GM18870 (cell line): Measurements from ENCODE around the gene CD48.

Source experiments
- ATAC-seq: cut with Tn5 transposase; IDR thresholded peaks from one replicate; pipeline ENCODE4 v1.9.1; 2021; ENCODE audit warnings: moderate library complexity; ENCODE audit not compliant: unreplicated experiment

CD48 gene

DNA sequence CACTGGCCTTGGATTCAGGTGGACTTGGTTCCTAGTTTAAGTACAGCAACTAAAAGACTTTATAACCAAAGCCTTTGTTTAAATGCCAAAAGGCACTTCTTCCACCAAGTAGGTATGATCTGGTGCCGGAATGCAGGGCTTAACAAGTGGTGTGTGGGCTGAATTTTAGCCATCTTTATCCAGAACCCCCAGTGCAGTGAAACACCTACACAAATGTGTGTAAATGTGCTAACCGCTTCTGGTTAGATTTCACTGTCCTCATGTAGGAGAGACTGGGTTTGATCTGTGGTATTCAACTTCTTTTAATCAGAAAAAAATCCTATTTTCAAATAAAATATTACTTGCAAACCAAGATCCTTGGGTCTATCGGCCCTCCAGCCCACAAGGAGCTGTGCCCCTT is 75.1 kb downstream of the CD48 start:
- no peak for ATAC-seq

DNA sequence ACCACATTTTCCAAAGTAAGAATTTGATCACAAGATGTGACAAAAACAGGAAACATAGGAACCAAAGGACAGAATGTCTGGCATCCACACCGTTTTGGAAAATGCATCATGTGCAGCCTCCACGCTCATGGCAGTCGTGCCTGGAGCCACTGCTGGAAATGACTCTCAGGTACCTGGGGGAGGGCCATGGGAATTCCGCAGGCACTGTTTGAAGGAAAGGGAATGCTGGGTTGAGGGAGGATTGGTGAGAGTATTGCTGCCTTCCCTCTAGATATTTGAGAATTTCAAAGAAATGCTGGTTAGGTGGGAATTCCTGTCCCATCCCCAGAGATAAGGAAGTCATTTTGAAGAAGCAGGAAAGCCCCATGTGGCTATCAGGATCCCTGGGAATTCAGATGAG is 75.5 kb downstream of the CD48 start:
- no peak for ATAC-seq

DNA sequence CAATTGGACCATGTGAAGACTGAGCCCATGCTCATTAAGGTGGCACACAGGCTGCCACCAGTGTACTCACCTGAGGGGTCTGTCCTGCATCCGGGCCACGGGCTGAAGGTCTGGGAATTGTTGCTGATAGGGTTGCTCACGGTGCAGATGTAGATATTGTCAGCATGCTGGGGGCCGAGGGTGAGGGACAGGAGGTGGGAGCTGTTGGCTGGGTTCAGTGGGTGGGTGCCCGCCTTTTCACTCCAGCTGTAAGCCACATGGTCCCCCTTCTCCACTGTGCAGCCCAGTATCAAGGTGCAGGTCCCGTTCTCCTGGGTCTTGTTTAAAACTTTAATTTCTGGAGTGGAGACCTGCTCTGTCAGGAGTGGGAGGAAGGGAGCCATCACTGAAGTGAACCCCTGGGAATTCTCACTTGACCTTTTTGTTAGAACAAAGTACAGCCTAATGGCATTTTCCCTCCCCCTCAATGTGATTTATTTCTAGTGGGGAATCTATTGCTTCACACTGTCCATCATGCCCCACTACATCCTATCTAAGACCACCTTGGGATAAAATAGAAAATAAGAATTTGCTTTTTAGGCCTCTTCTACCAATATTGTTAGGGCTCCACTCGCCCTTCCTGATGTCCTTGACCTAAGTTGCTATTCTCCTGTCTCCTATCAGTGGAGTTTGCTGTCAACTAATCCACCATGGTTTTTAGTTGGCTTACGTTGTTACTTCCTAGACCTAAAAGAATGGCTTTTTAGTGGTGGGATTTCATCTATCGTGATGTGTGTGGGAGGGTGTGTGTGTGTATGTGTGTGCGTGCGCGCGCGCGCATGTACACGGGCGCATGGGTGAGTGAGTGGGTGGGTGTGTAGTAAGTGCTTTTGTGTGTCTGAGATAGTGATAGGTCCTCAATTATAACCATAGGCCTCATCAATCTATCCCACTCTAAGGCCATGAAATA is 76.8 kb downstream of the CD48 start:
- no peak for ATAC-seq

DNA sequence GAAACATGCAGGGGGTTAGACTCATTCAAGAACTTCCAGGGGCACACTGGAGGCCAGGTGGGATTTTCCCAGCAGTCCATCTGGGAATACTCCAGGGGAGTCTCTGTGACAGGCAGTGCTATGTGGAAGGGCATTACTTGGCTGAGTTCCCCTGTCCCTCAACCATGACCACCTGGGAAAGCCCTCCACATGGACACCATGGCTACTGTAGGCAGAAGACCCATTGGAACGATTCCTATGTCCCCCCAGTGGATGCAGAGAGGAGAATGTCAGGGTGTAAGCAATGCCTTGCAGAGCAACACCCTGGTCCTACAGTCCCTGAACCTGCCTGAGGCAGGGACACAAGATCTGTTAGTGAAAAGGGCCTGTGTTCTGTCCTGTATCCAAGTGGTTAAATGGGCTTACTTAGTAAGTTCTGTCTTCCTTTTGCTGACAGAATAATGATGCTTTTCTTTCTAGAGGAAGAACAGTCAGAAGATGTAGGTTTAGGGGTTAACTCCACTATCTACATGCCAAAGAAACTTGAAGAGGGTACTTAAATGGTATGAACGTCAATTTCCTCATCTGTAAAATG is 78.2 kb downstream of the CD48 start:
- ATAC-seq, result no peak

DNA sequence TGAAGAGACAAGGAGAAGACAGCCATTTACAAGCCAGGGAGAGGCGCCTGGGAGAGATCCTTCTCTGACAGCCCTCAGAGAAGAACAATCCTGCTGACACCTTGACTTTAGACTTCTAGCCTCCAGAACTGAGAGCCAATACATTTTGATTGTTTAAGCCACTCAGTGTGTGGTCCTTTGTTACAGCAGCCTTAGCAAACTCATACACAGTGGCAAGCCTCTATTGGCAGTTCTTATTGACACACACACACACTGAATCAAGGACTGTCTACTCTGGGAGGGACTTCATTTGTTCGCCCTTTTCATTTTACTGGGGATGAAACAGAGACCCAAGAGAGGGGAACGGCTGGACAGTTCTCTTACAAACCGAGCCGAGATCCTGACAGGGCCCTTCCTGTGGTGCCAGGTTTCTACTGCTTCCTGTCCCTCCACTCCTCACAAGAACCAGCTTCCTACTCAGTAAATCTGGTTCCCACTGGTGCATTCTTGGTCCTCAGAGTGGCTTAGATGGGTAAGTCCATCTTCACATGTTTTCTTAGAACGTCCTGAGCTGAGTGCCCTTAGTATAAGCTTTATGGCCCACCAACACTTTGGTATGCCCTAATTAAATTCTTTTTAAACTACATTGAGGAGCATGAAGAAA is 79.5 kb downstream of the CD48 start:
- ATAC-seq, result no peak

DNA sequence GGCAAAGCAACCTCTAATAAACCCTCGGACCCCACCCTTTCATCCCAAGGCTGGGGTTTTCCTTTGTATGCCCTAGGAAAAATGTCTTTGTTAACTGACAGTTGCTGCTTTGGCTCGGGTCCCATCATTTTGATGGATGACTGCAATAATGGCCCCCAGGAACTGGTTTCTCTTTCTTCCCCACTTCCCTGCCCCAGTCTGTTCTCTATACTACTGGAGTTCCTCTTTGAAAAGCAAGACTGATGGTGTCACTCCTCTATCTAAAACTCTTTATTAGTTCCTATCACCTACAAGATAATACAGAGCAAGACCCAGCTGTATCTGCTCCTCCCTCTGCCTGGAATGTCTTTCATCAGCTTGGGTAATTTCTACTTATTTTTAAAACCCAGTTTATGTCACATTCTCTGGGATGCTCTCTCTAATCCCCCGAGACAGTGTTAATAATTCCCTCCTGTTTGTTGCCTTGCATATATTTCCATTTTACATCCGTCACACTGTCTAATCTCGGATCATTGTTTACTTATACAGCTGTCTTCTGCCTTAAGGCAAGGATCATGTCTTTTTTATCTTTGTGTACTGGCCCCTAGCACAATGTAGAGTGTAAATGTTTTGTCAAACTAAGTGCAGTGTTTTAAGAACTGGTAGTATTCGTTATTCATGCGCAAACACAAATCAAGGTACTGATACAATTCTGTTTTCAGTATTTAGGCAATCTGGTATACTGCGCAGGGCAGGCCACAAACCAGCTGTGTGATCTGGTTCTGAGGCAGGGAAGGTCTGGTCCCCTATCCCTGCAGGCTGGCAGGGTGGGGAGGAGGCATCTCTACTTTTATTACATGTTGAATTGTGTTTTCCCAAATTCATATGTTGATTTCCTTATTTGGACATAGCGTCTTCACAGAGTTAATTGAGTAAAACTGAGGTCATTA is 80.8 kb downstream of the CD48 start:
- no peak for ATAC-seq

DNA sequence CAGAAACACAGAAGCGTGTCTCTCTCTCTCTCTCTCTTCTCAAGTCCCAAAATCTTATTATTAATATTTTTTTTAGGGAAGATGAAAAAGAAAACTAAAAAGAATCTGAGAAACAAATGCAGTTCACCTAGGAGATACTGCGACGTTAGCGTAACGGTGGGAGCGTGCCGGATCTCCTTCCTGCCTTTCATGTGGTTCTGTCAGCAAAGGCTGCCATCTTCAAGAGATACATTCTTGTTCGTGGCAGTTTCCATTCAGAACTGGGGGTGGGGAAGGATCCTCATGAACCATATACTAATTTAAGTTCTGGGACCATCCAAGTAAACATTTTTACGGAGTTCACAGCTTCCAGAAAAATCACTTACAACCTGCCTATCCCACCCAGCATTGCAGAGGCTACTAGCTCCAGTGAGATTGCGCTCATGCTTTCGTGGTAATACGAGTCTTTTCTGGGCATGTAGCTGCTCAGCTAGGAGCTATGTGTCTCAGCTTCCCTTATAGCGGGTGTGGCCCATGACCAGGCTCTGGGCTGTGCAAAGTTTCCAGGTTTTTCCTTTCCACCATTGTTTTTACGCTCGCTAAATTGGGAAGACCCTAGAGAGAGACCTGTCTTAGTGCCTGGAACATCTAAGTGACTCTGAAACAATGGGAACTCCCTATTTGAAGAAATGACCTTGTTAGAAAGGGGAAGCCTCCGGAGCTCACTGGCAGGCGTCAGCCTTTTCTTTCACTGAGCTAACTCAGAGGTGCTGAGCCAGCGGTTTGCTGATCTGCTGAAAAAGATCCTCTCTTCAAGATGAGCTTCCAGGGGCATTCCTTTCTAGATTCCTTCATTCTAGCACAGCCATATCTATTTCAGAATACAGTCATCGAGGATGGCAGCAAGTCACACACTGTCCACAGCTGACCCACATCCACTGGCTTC is 82.1 kb downstream of the CD48 start:
- ATAC-seq, result no peak

DNA sequence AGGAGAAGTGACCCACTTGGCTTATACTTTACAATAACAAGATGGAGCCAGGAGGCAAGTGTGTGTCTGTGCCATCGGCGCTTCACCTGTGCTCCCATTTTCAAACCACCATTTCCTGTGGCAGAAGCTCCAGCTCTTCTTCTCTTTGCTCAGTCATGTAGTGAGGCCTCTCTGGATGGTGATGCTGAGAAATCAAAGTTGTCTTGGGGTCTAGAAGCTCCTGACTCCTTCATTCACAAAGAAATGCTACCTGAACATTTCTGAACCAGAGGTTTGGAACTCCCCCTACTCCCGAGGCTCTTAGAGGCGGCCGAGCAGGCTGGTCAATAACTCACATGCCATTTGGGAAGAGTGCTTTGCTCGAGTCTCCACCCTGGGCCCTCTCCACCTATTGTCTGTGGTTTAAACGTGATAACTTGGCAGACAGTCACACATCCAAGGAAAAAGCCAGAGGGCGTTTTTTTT is 82.8 kb downstream of the CD48 start:
- no peak for ATAC-seq
